KOPT-K1 (cell line): ENCODE results near the gene DDX24.
A peak's percentile ranks its signal among the peaks of the same experiment; 100 is the strongest.

Experiments
- H3K27ac ChIP-seq: fragments of 200-600 bp; sonication (generic); 2 replicates; pipeline ENCODE4 v1.5.1; 2016; ENCODE audit warnings: antibody characterized with exemption, mild to moderate bottlenecking, low read depth, low read length; ENCODE audit not compliant: poor library complexity, severe bottlenecking
- H3K36me3 ChIP-seq: fragments of 200-600 bp; sonication (generic); 2 replicates; pipeline ENCODE4 v1.5.1; 2017; ENCODE audit warnings: antibody characterized with exemption, mild to moderate bottlenecking, low read length, moderate library complexity; ENCODE audit not compliant: insufficient read depth
- H3K9me3 ChIP-seq: fragments of 200-600 bp; sonication (generic); 2 replicates; pipeline ENCODE4 v1.5.1; 2017; ENCODE audit warnings: antibody characterized with exemption, low read length, mild to moderate bottlenecking; ENCODE audit not compliant: insufficient read depth, poor library complexity, severe bottlenecking

Gene DDX24

GRCh38 chr14:94104731-94105130 is 23.7 kb upstream of the DDX24 start:
- Histone ChIP-seq H3K36me3 (no peaks in the 10 kb centered on the region), H3K9me3 (no peaks in the 10 kb centered on the region), H3K27ac (no peak overlapping the region)

- Histone ChIP-seq H3K36me3 (no peaks in the 10 kb centered on the region), H3K27ac (no peak overlapping the region), H3K9me3 (no peaks in the 10 kb centered on the region)
These were observed 22.6 kb upstream of the DDX24 start for GRCh38 chr14:94103554-94104150.

- Histone ChIP-seq H3K9me3 (no peaks in the 10 kb centered on the region), H3K36me3 (no peaks in the 10 kb centered on the region), H3K27ac (no peak overlapping the region)
These were observed 21.9 kb upstream of the DDX24 start for GRCh38 chr14:94102768-94103482.

DNA sequence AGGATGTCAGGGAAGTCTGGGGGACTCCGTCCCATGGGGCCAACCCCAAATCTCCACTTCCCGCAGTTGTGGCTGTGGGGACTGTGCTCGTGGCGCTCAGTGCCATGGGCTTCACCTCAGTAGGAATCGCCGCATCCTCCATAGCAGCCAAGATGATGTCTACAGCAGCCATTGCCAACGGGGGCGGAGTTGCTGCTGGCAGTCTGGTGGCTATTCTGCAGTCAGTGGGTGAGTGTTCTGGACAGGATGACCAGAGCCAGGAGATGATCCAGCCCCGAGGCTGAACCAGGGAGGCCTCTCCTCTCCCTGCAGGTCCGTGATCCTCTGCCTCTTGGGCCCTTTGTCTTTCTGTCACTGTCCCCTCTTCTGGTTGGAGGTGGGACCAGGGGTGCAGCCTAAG is 20.7 kb upstream of the DDX24 start:
- Histone ChIP-seq H3K9me3 (no peaks in the 10 kb centered on the region), H3K36me3 (0 out of 2 replicates have a peak, but pooled peaks cover 5% of the 10 kb centered on the region)

DNA sequence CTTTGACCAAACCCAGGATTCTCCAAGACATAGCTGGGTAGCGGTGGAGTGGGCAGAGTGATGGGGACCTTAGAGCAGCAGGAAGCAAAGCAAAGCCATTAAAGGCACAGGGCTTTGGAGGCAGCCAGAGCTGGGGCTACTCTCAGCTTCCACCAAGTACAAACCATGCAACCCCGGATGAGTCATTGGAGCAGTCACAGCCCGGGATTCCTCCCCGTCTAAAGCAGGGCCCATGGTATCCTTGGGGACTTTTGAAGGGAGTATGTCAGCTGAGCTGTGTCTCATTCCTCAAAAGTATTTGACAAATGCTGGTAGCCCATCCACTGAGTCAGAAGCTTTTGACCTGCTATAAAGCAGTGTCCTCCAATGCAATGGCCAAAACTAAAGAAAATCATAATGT is 19.8 kb upstream of the DDX24 start:
- Histone ChIP-seq H3K9me3 (no peaks in the 10 kb centered on the region), H3K36me3 (0 out of 2 replicates have a peak, but pooled peaks cover 5% of the 10 kb centered on the region), H3K27ac (no peak overlapping the region)

More for the DNA sequence above, 20.7 kb upstream of the DDX24 start:
- H3K27ac ChIP-seq: no peak overlapping the region

GRCh38 chr14:94099006-94099405 is 18.0 kb upstream of the DDX24 start:
- Histone ChIP-seq H3K27ac (no peak overlapping the region), H3K36me3 (0 out of 2 replicates have a peak, but pooled peaks cover 5% of the 10 kb centered on the region), H3K9me3 (no peaks in the 10 kb centered on the region)

DNA sequence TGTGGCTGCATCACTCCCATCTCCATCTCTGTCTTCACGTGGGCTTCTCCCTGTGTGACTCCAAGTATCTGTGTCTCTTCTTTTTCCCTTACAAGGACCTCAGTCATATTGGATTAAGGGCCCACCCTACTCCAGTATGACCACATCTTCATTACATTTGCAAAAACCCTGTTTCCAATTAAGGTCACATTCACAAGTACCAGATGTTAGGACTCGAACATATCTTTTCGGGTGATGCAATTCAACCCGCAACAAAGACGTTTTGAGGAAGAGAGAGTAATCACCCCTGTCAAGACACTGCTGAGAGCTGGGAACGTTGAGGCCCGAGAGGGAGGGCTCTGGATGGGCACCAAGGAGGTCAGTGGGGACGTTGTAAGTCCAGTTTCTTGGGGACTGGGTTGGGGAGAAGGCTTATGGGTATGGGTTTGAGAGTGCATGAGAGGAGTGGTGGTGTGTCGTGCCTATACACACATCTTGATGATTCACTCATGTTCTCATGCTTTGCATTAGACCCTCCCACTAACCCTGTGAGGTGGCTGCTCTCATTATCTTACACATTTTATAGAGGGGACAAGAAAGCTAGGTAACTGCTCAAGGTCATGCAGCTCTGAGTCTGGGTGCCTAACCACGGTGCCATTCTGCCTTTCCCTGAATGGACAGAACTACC is 17.5 kb upstream of the DDX24 start:
- Histone ChIP-seq H3K9me3 (no peaks in the 10 kb centered on the region), H3K36me3 (0 out of 2 replicates have a peak, but pooled peaks cover 5% of the 10 kb centered on the region), H3K27ac (no peak overlapping the region)

DNA sequence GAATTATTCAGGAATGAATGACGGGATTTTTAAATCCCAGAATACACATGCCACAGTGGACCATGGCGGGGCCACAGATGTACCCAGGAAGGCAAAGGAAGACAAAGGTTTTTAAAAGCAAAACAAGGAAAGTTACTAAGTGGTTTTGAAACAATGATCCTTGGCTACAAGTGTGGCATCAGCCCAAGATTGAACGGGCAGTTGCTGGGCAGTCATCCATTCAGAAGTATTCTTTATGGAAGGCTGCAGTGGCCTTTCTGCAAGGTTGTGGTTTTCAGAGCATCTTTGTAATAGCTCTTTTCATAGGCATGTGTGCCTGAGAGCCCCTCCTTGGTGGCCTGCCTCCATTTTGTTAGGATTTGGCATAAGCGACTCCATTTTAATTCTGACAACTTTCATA is 16.1 kb upstream of the DDX24 start:
- Histone ChIP-seq H3K36me3 (0 out of 2 replicates have a peak, but pooled peaks cover 5% of the 10 kb centered on the region), H3K9me3 (no peaks in the 10 kb centered on the region), H3K27ac (no peak overlapping the region)

DNA sequence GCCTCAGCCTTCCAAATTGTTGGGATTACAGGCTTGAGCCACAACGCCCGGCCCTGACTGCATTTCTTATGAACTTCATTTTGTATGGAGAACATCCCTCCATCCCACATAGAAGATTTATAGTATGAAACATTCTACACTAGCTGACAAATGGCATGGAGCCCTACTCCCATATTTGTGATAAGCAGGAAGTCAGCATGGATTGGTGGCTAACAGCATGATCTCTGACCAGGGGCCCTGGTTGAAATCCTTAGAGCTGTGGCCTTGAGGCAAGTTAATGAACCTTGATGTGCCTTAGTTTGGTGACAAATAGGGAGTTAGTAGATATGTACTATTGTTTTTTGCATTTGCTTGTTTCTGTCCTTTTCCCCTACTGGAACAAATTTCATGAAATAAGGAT is 12.4 kb upstream of the DDX24 start:
- 0 out of 2 replicates have a peak, but pooled peaks cover 5% of the 10 kb centered on the region for H3K36me3 ChIP-seq
- no peaks in the 10 kb centered on the region for H3K9me3 ChIP-seq
- H3K27ac ChIP-seq: no peak overlapping the region

- Histone ChIP-seq H3K36me3 (no peaks in the 10 kb centered on the region), H3K27ac (no peak overlapping the region), H3K9me3 (no peaks in the 10 kb centered on the region)
These were observed 8.5 kb upstream of the DDX24 start for GRCh38 chr14:94089479-94089878.

- H3K36me3 ChIP-seq: no peaks in the 10 kb centered on the region
- H3K9me3 ChIP-seq: no peaks in the 10 kb centered on the region
- H3K27ac ChIP-seq: no peak overlapping the region
These were observed 7.5 kb upstream of the DDX24 start for GRCh38 chr14:94088516-94088915.

- H3K27ac ChIP-seq: no peak overlapping the region
- no peaks in the 10 kb centered on the region for H3K9me3 ChIP-seq
- H3K36me3 ChIP-seq: no peaks in the 10 kb centered on the region
These were observed 6.9 kb upstream of the DDX24 start for GRCh38 chr14:94087891-94088290.

GRCh38 chr14:94081386-94081820 is 401 bp upstream of the DDX24 start:
- Histone ChIP-seq H3K9me3 (peaks cover under 1% of the 10 kb centered on the region), H3K27ac (peak overlapping the region; percentile 81), H3K36me3 (peaks cover 32% of the 10 kb centered on the region)

GRCh38 chr14:94079891-94080620 is 946 bp downstream of the DDX24 start:
- peaks cover 14% of the 10 kb centered on the region for H3K9me3 ChIP-seq
- H3K36me3 ChIP-seq: peaks cover 45% of the 10 kb centered on the region
- peak overlapping the region; percentile 81 for H3K27ac ChIP-seq

DNA sequence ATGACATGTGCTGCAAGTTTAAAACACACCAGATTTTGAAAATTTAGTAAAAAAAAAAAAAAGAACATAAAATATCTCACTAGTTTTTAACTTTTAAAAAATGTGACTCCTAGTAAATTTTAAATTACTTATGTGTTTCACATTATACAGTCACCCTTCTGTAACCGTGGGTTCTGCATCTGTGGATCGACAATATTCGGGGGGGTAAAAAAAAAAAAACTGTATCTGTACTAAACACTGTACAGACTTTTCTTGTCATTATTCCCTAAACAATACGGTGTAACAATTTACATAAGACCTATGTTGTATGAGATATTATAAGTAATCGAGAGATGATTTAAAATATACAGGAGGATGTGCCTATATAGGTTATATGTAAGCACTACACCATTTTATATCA is 3.2 kb downstream of the DDX24 start:
- Histone ChIP-seq H3K9me3 (peaks cover 35% of the 10 kb centered on the region), H3K36me3 (peaks cover 66% of the 10 kb centered on the region), H3K27ac (no peak overlapping the region)
